BJ (cell line): ENCODE results near the gene MAML3. TPM values are rescaled to one million over a fixed set of nuclear protein-coding genes. Genes with fewer than 3 reads are reported as not detected.

ENCODE experiments used
- CTCF ChIA-PET: fragments of 350-600 bp; formaldehyde crosslinking; extraction: SDS; loops from one replicate; lab custom pipeline; 2021; ENCODE audit warnings: antibody characterized with exemption, inconsistent platforms; lab: Yijun Ruan, JAX
- POLR2A ChIA-PET: fragments of 300-600 bp; sonication (Branson Sonifier 250); formaldehyde crosslinking; extraction: SDS; loops from one replicate; lab custom pipeline; 2021; ENCODE audit warnings: antibody characterized with exemption; lab: Charles Lee
- DNase-seq: peaks from one replicate; pipeline ENCODE4 v3.0.0-alpha.2; 2011; ENCODE audit warnings: low read depth
- H3K27me3 ChIP-seq: 2 replicates; pipeline ENCODE4 v1.6.0; 2011; ENCODE audit warnings: low read length; ENCODE audit not compliant: control insufficient read depth, insufficient read depth
- H3K36me3 ChIP-seq: 2 replicates; pipeline ENCODE4 v1.5.1; 2011; ENCODE audit warnings: low read length; ENCODE audit not compliant: control insufficient read depth, insufficient read depth
- H3K4me3 ChIP-seq: 2 replicates; pipeline ENCODE4 v1.5.1; 2011; ENCODE audit warnings: low read depth, mild to moderate bottlenecking, control low read depth, low read length
- polyA plus RNA-seq: library from polyadenylated mRNA; depleted of rRNA; stranded (reverse); fragments of >200 nt; gene quantifications from 2 replicates; pipeline ENCODE4 v1.2.3, GENCODE V29; 2011
- TF ChIP-seq, protein P1 (sequence below): IDR thresholded peaks from 2 replicates; pipeline ENCODE4 v1.5.1; 2011; ENCODE audit warnings: low read depth, mild to moderate bottlenecking, control low read depth, inconsistent platforms, low read length, moderate library complexity; ENCODE audit not compliant: insufficient read depth

The MAML3 gene
- polyA plus RNA-seq, 1 experiment: 1.6 TPM

DNA sequence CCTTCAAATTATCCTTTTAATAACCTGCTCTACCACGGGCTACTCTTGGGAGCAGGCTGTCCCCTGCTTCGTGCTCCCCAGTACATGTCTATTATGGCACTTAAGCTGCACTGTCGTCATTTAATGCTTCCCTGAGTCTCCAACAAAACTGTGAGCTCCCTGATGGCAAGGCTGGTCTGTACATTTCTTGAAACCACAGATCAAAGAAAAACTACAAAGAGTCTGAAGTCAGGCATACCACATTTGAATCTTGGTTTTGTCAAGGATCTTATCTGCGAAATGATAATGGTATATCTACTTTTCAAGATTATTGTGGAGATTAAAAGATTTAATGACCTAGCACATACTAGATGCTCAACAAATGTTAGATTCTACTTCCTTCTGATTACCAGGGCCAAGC is 45.7 kb downstream of the MAML3 start:
- ChIA-PET CTCF (no interaction called here), POLR2A (no interaction called here)
- DNase-seq: no peak
- Histone ChIP-seq H3K36me3 (no peaks in the 10 kb centered on the region), H3K4me3 (no peak overlapping the region), H3K27me3 (no peaks in the 10 kb centered on the region)
- TF ChIP-seq, protein P1, sequence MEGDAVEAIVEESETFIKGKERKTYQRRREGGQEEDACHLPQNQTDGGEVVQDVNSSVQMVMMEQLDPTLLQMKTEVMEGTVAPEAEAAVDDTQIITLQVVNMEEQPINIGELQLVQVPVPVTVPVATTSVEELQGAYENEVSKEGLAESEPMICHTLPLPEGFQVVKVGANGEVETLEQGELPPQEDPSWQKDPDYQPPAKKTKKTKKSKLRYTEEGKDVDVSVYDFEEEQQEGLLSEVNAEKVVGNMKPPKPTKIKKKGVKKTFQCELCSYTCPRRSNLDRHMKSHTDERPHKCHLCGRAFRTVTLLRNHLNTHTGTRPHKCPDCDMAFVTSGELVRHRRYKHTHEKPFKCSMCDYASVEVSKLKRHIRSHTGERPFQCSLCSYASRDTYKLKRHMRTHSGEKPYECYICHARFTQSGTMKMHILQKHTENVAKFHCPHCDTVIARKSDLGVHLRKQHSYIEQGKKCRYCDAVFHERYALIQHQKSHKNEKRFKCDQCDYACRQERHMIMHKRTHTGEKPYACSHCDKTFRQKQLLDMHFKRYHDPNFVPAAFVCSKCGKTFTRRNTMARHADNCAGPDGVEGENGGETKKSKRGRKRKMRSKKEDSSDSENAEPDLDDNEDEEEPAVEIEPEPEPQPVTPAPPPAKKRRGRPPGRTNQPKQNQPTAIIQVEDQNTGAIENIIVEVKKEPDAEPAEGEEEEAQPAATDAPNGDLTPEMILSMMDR: no peak

DNA sequence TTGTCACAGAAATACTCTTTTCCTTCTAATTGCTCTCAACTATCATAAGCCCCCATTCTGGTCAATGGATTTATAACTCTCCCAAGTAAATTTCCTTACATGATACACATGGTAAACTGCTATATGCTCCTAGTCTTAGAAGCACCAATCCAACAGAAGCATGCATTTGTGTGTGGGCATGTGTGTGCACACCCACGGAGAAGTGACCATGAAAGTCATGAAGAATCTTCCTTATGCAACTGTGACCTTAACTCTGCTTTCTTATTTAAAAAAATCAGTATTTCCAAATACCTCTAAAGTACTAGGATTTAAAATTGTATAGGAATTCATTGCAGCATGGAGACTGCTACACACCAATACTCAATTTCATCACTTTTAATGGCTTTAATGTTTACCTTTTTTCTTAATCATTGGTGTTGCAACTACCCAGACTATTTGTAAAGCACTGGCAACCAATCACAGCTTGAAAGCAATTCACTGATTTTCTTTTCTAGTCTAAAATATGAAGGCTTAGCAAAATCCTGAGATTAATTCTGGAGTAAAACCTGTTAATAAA is 47.6 kb downstream of the MAML3 start:
- H3K4me3 ChIP-seq: no peak overlapping the region
- no peaks in the 10 kb centered on the region for H3K27me3 ChIP-seq
- POLR2A ChIA-PET: no interaction called here
- CTCF ChIA-PET: no interaction called here
- no peaks in the 10 kb centered on the region for H3K36me3 ChIP-seq
- no peak for DNase-seq
- TF ChIP-seq, protein P1: no peak

DNA sequence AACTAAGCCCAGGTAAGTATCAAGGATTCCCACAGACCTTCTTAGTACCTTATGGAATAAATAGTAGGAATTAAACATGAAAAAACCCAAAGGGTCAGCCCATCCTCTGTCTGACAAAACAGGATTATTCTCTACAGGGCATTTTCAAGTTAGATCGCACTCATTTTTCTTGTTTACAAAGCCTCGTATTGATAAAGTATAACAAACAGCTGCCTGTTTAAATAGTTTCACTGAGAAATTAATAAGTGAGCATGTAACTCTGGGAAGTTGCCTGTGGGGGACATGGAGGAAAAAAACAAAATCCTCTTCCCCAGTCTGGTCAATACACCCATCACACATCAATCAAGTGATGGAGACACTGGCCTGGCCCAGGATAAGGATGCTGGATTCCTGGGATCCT is 48.5 kb downstream of the MAML3 start:
- no peak for DNase-seq
- H3K36me3 ChIP-seq: no peaks in the 10 kb centered on the region
- no peaks in the 10 kb centered on the region for H3K27me3 ChIP-seq
- TF ChIP-seq, protein P1: no peak
- POLR2A ChIA-PET: no interaction called here
- no peak overlapping the region for H3K4me3 ChIP-seq
- CTCF ChIA-PET: interaction anchor here (0.8 kb wide), 1 partner anchor 68 kb away, joined by 3 read pairs; no protein-coding TSS in a partner anchor

DNA sequence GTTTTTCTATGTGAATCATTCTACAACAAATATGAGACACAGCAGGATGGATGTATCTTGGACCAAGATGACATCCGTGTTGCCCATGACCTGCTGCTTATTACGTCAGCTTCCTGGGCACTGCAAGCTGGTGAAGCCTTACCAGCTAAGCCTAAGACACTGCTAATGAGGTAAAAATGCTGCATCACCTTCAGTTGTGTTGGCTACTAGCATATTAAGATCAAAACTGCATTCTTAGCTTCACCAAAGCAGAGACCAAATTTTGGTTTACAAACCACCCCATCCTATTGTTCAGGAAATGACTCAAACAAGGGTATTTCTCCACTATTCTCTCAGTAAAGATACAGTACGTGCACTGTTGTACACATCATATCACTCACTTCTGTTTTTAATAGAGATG is 50.3 kb downstream of the MAML3 start:
- POLR2A ChIA-PET: interaction anchor here (0.6 kb wide), 1 partner anchor 507 kb away, joined by 4 read pairs; no protein-coding TSS in a partner anchor
- CTCF ChIA-PET: interaction anchor here (1.2 kb wide), 1 partner anchor 32 kb away, joined by 3 read pairs; no protein-coding TSS in a partner anchor

DNA sequence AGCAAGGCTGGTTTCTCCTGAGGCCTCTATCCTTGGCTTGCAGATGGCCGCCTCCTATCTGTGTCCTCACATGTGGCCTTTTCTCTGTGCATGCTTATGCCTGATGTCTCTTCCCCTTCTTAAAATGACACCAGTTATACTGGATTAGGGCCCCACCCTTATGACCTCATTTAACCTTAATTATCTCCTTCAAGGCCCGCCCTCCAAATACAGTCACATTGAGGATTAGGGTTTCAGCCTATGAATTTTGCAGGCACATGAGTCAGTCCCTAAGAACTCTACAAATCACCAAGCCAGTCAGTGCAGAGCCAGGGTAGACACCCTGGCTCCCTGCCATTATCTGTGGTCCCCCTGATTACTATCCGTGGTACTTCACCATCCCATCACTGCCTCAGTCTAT is 51.6 kb downstream of the MAML3 start:
- no peak for DNase-seq
- POLR2A ChIA-PET: no interaction called here
- no peaks in the 10 kb centered on the region for H3K27me3 ChIP-seq
- no peaks in the 10 kb centered on the region for H3K36me3 ChIP-seq
- H3K4me3 ChIP-seq: no peak overlapping the region
- CTCF ChIA-PET: interaction anchor here (1.2 kb wide), 1 partner anchor 33 kb away, joined by 3 read pairs; no protein-coding TSS in a partner anchor
- TF ChIP-seq, protein P1: no peak

More for the DNA sequence above, 50.3 kb downstream of the MAML3 start:
- DNase-seq: no peak
- no peaks in the 10 kb centered on the region for H3K27me3 ChIP-seq
- no peak overlapping the region for H3K4me3 ChIP-seq
- no peaks in the 10 kb centered on the region for H3K36me3 ChIP-seq
- TF ChIP-seq, protein P1: no peak
